Keratinocyte (primary cell): ENCODE results near the gene EPHB2.

Experiments
- CTCF ChIP-seq, 3 experiments: IDR thresholded peaks in 1 of 3; conservative IDR thresholded peaks in 1 of 3; optimal IDR thresholded peaks in 1 of 3; 2 replicates in 2 of 3; 3 replicates in 1 of 3; pipeline versions ENCODE3 to v1.5.1; 2011; ENCODE audit warnings: low read length in 3 of 3, mild to moderate bottlenecking in 3 of 3, moderate library complexity in 2 of 3, control low read depth in 1 of 3, inconsistent platforms in 1 of 3; ENCODE audit not compliant: insufficient read depth in 2 of 3; ENCODE audit errors: extremely low read depth in 1 of 3
- EZH2 ChIP-seq: IDR thresholded peaks from one replicate; pipeline ENCODE4 v1.6.1; 2012; ENCODE audit warnings: inconsistent platforms, mild to moderate bottlenecking, low read length, moderate library complexity

GRCh38 chr1:22805672-22806038 is 95.0 kb downstream of the EPHB2 start:
- TF ChIP-seq CTCF (optimal IDR thresholded peaks at IDR 0.05 in 1 of 3, IDR thresholded peaks at IDR 0.05 in 1 of 3, conservative IDR thresholded peaks at IDR 0.05 in 1 of 3; ENCODE audit: extremely low read depth in 1 of 3, insufficient read depth in 2 of 3, low read length in 3 of 3) (no peak), EZH2 (no peak)
